Stomach (tissue), 4 donors: ENCODE data around the gene CABLES1.
A peak's percentile ranks its signal among the peaks of the same experiment; 100 is the strongest.

Source experiments
- CTCF ChIP-seq, 7 experiments: fragments of 450-650 bp in 4 of 7; fragments of 200-600 bp in 3 of 7; sonication (generic) in 3 of 7; IDR thresholded peaks; one replicate each; pipeline ENCODE4 v1.5.1; 2016 to 2019; ENCODE audit warnings: antibody characterized with exemption in 7 of 7, control low read depth in 2 of 7, mild to moderate bottlenecking in 1 of 7
- POLR2AphosphoS5 ChIP-seq, 3 donors: sonication (generic); formaldehyde crosslinking; IDR thresholded peaks; one replicate each; pipeline ENCODE4 v1.6.1; 2016; ENCODE audit warnings: antibody characterized with exemption in 3 of 3

- TF ChIP-seq CTCF (IDR thresholded peaks at IDR 0.05) (no peak), POLR2AphosphoS5 (IDR thresholded peaks at IDR 0.05) (peak in 2 of 3 donors; percentile 71 to 73)
Measured at GRCh38 chr18:23134780-23135549, at the start of gene CABLES1.
